HG03280 (cell line): ENCODE data around the gene DBN1.

ENCODE experiments used
- ATAC-seq: cut with Tn5 transposase; IDR thresholded peaks from one replicate; pipeline ENCODE4 v1.9.1; 2021; ENCODE audit warnings: mild to moderate bottlenecking, moderate library complexity; ENCODE audit not compliant: unreplicated experiment

The DBN1 gene

GRCh38 chr5:177410575-177410974 lies 62.9 kb downstream of the DBN1 start:
- no peak for ATAC-seq

GRCh38 chr5:177409043-177409801 lies 64.2 kb downstream of the DBN1 start, which contains the start of gene F12:
TSS of gene F12 (minus strand) at chr5:177409564. CDS start at chr5:177409527, 37 bp downstream.
- ATAC-seq = no peak
